HEK293 (cell line): ENCODE results near the gene SLC25A38.

Experiments
- CTCF ChIA-PET: fragments of 350-600 bp; formaldehyde crosslinking; extraction: SDS; loops from one replicate; lab custom pipeline; 2021; ENCODE audit warnings: antibody characterized with exemption; lab: Yijun Ruan, JAX
- POLR2A ChIA-PET: fragments of 300-600 bp; formaldehyde crosslinking; extraction: SDS; loops from one replicate; lab custom pipeline; 2020; ENCODE audit warnings: antibody characterized with exemption, inconsistent platforms; lab: Yijun Ruan, JAX
- H3K27ac ChIP-seq: fragments of 200-500 bp; sonication (Bioruptor generic); 2 replicates; pipeline ENCODE4 v1.5.1; 2014; ENCODE audit warnings: low read depth, low read length, control low read depth, inconsistent platforms; ENCODE audit errors: extremely low read depth
- H3K36me3 ChIP-seq, 2 experiments: fragments of 200-500 bp in 1 of 2; sonication (Bioruptor generic) in 1 of 2; 1 replicate in 1 of 2; 2 replicates in 1 of 2; pipeline ENCODE4 v1.5.1; 2014 to 2017; ENCODE audit warnings: inconsistent platforms in 2 of 2, low read length in 2 of 2; ENCODE audit not compliant: control insufficient read depth in 2 of 2, insufficient read depth in 1 of 2
- H3K4me1 ChIP-seq: fragments of 200-500 bp; sonication (Bioruptor generic); 2 replicates; pipeline ENCODE4 v1.5.1; 2014; ENCODE audit warnings: mild to moderate bottlenecking, low read length, inconsistent platforms; ENCODE audit not compliant: control insufficient read depth, insufficient read depth
- H3K4me3 ChIP-seq: 2 replicates; pipeline ENCODE4 v1.5.1; 2011; ENCODE audit warnings: low read depth, mild to moderate bottlenecking, control low read depth, low read length, moderate library complexity
- H3K9me3 ChIP-seq: fragments of 200-500 bp; sonication (Bioruptor generic); 2 replicates; pipeline ENCODE4 v1.5.1; 2014; ENCODE audit warnings: low read depth, low read length, inconsistent platforms; ENCODE audit not compliant: control insufficient read depth, insufficient read depth
- BCL6B ChIP-seq: fragments of 450-650 bp; formaldehyde crosslinking; IDR thresholded peaks from 2 replicates; pipeline ENCODE4 v1.5.1; 2017; ENCODE audit warnings: missing biosample characterization, missing genetic modification characterization
- CTCF ChIP-seq: fragments of 450-650 bp; formaldehyde crosslinking; IDR thresholded peaks from 2 replicates; pipeline ENCODE4 v1.5.1; 2016; ENCODE audit warnings: missing biosample characterization, missing genetic modification characterization
- FEZF1 ChIP-seq: fragments of 450-650 bp; formaldehyde crosslinking; IDR thresholded peaks from 2 replicates; pipeline ENCODE4 v1.5.1; 2016; ENCODE audit warnings: missing biosample characterization, missing genetic modification characterization
- KLF1 ChIP-seq: fragments of 450-650 bp; formaldehyde crosslinking; IDR thresholded peaks from 2 replicates; pipeline ENCODE4 v1.5.1; 2016; ENCODE audit warnings: missing biosample characterization, missing genetic modification characterization
- SCRT1 ChIP-seq: fragments of 450-650 bp; formaldehyde crosslinking; IDR thresholded peaks from 2 replicates; pipeline ENCODE4 v1.5.1; 2016; ENCODE audit warnings: missing biosample characterization, missing genetic modification characterization, borderline replicate concordance
- ZBTB11 ChIP-seq: fragments of 450-650 bp; formaldehyde crosslinking; conservative IDR thresholded peaks from 2 replicates; pipeline ENCODE4 v1.5.1; 2016; ENCODE audit warnings: low read depth, missing biosample characterization, missing genetic modification characterization
- ZBTB17 ChIP-seq: fragments of 450-650 bp; formaldehyde crosslinking; IDR thresholded peaks from 2 replicates; pipeline ENCODE4 v1.5.1; 2016; ENCODE audit warnings: missing biosample characterization, missing genetic modification characterization
- ZNF10 ChIP-seq: fragments of 450-650 bp; formaldehyde crosslinking; IDR thresholded peaks from 2 replicates; pipeline ENCODE4 v1.5.1; 2017; ENCODE audit warnings: missing biosample characterization, missing genetic modification characterization
- ZNF169 ChIP-seq: fragments of 450-650 bp; formaldehyde crosslinking; IDR thresholded peaks from 2 replicates; pipeline ENCODE4 v1.5.1; 2016; ENCODE audit warnings: missing biosample characterization, missing genetic modification characterization
- ZNF2 ChIP-seq: fragments of 450-650 bp; formaldehyde crosslinking; IDR thresholded peaks from 2 replicates; pipeline ENCODE4 v1.5.1; 2016; ENCODE audit warnings: missing biosample characterization, missing genetic modification characterization
- ZNF292 ChIP-seq: fragments of 450-650 bp; formaldehyde crosslinking; IDR thresholded peaks from 2 replicates; pipeline ENCODE4 v1.5.1; 2016; ENCODE audit warnings: low read depth, missing biosample characterization, missing genetic modification characterization, borderline replicate concordance
- ZNF555 ChIP-seq: fragments of 450-650 bp; formaldehyde crosslinking; conservative IDR thresholded peaks from 2 replicates; pipeline ENCODE4 v1.5.1; 2017; ENCODE audit warnings: missing biosample characterization, mild to moderate bottlenecking, missing genetic modification characterization, inconsistent platforms
- ZNF558 ChIP-seq: fragments of 450-650 bp; formaldehyde crosslinking; IDR thresholded peaks from 2 replicates; pipeline ENCODE4 v1.5.1; 2016; ENCODE audit warnings: missing biosample characterization, missing genetic modification characterization
- ZNF629 ChIP-seq: fragments of 450-650 bp; formaldehyde crosslinking; IDR thresholded peaks from 2 replicates; pipeline ENCODE4 v1.5.1; 2017; ENCODE audit warnings: missing biosample characterization, missing genetic modification characterization
- ZNF76 ChIP-seq: fragments of 450-650 bp; formaldehyde crosslinking; IDR thresholded peaks from 2 replicates; pipeline ENCODE4; 2016; ENCODE audit warnings: low read depth, missing biosample characterization, missing genetic modification characterization, borderline replicate concordance
- ZSCAN30 ChIP-seq: fragments of 450-650 bp; IDR thresholded peaks from 2 replicates; pipeline ENCODE4 v1.5.1; 2018; ENCODE audit warnings: missing biosample characterization, mild to moderate bottlenecking, missing genetic modification characterization, moderate library complexity
- TF ChIP-seq, protein P1 (sequence below): fragments of 450-650 bp; formaldehyde crosslinking; IDR thresholded peaks from 2 replicates; pipeline ENCODE4 v1.5.1; 2016; ENCODE audit warnings: missing biosample characterization, missing genetic modification characterization
- TF ChIP-seq, protein P2 (sequence below): fragments of 450-650 bp; formaldehyde crosslinking; IDR thresholded peaks from 2 replicates; pipeline ENCODE4 v1.5.1; 2016; ENCODE audit warnings: missing biosample characterization, missing genetic modification characterization, low read depth
- TF ChIP-seq, protein P3 (sequence below): sonication (generic); formaldehyde crosslinking; IDR thresholded peaks from 2 replicates; pipeline ENCODE4 v1.8.1; 2022; ENCODE audit warnings: mild to moderate bottlenecking, moderate library complexity, missing genetic modification reagents

Gene SLC25A38

GRCh38 chr3:39408493-39409372 is 25.6 kb downstream of the SLC25A38 start:
- Histone ChIP-seq H3K4me1 (no peaks in the 10 kb centered on the region), H3K27ac (no peak overlapping the region), H3K36me3 (peaks cover 17 to 69% of the 10 kb centered on the region in 2 experiments), H3K9me3 (no peaks in the 10 kb centered on the region), H3K4me3 (no peak overlapping the region)
- ChIA-PET CTCF (interaction anchor here (1.1 to 1.4 kb wide), 2 partner anchors 9 to 117 kb away, joined by 3 to 4 read pairs; no protein-coding TSS in a partner anchor), POLR2A (interaction anchor here (0.7 to 1.3 kb wide), 2 partner anchors 8 to 11 kb away, joined by 3 read pairs; no protein-coding TSS in a partner anchor)
- TF ChIP-seq BCL6B (tag by site-specific recombination), result no peak
- TF ChIP-seq SCRT1 (tag by site-specific recombination), result no peak
- TF ChIP-seq ZNF629 (tag by site-specific recombination), result no peak
- TF ChIP-seq, protein P1, sequence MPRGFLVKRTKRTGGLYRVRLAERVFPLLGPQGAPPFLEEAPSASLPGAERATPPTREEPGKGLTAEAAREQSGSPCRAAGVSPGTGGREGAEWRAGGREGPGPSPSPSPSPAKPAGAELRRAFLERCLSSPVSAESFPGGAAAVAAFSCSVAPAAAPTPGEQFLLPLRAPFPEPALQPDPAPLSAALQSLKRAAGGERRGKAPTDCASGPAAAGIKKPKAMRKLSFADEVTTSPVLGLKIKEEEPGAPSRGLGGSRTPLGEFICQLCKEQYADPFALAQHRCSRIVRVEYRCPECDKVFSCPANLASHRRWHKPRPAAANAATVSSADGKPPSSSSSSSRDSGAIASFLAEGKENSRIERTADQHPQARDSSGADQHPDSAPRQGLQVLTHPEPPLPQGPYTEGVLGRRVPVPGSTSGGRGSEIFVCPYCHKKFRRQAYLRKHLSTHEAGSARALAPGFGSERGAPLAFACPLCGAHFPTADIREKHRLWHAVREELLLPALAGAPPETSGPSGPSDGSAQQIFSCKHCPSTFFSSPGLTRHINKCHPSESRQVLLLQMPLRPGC, result no peak
- TF ChIP-seq ZNF292 (tag by site-specific recombination), result no peak
- TF ChIP-seq ZBTB11 (tag by site-specific recombination), result no peak
- no peak for TF ChIP-seq KLF1 (tag by site-specific recombination)
- TF ChIP-seq ZNF76 (tag by site-specific recombination), result no peak
- TF ChIP-seq ZNF169 (tag by site-specific recombination), result no peak

- Histone ChIP-seq H3K27ac (no peak overlapping the region; the same call in 1 of the 2 replicates), H3K4me1 (no peaks in the 10 kb centered on the region), H3K36me3 (peaks cover 17 to 78% of the 10 kb centered on the region in 2 experiments), H3K9me3 (no peaks in the 10 kb centered on the region), H3K4me3 (no peak overlapping the region)
- POLR2A ChIA-PET, result interaction anchor here (0.6 kb wide), 1 partner anchor 360 kb away, joined by 3 read pairs; no protein-coding TSS in a partner anchor
- CTCF ChIA-PET, result interaction anchor here (0.8 kb wide), 1 partner anchor 581 kb away, joined by 3 read pairs; no protein-coding TSS in a partner anchor
- no peak for TF ChIP-seq ZNF555 (tag by site-specific recombination)
- TF ChIP-seq ZBTB17 (tag by site-specific recombination), result no peak
- no peak for TF ChIP-seq FEZF1 (tag by site-specific recombination)
- TF ChIP-seq CTCF, result no peak
- no peak for TF ChIP-seq ZSCAN30 (tag by site-specific recombination)
- no peak for TF ChIP-seq ZNF10 (tag by site-specific recombination)
- TF ChIP-seq, protein P2, sequence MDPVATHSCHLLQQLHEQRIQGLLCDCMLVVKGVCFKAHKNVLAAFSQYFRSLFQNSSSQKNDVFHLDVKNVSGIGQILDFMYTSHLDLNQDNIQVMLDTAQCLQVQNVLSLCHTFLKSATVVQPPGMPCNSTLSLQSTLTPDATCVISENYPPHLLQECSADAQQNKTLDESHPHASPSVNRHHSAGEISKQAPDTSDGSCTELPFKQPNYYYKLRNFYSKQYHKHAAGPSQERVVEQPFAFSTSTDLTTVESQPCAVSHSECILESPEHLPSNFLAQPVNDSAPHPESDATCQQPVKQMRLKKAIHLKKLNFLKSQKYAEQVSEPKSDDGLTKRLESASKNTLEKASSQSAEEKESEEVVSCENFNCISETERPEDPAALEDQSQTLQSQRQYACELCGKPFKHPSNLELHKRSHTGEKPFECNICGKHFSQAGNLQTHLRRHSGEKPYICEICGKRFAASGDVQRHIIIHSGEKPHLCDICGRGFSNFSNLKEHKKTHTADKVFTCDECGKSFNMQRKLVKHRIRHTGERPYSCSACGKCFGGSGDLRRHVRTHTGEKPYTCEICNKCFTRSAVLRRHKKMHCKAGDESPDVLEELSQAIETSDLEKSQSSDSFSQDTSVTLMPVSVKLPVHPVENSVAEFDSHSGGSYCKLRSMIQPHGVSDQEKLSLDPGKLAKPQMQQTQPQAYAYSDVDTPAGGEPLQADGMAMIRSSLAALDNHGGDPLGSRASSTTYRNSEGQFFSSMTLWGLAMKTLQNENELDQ, result no peak
- TF ChIP-seq, protein P3, sequence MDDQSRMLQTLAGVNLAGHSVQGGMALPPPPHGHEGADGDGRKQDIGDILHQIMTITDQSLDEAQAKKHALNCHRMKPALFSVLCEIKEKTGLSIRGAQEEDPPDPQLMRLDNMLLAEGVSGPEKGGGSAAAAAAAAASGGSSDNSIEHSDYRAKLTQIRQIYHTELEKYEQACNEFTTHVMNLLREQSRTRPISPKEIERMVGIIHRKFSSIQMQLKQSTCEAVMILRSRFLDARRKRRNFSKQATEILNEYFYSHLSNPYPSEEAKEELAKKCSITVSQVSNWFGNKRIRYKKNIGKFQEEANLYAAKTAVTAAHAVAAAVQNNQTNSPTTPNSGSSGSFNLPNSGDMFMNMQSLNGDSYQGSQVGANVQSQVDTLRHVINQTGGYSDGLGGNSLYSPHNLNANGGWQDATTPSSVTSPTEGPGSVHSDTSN (CRISPR knock-in tag), result no peak
- TF ChIP-seq ZNF558 (tag by site-specific recombination), result no peak
- TF ChIP-seq ZNF2, result no peak
These were observed 26.5 kb downstream of the SLC25A38 start for GRCh38 chr3:39409514-39410136.
